Measurements from ENCODE around the gene EPB41L3.

DNA sequence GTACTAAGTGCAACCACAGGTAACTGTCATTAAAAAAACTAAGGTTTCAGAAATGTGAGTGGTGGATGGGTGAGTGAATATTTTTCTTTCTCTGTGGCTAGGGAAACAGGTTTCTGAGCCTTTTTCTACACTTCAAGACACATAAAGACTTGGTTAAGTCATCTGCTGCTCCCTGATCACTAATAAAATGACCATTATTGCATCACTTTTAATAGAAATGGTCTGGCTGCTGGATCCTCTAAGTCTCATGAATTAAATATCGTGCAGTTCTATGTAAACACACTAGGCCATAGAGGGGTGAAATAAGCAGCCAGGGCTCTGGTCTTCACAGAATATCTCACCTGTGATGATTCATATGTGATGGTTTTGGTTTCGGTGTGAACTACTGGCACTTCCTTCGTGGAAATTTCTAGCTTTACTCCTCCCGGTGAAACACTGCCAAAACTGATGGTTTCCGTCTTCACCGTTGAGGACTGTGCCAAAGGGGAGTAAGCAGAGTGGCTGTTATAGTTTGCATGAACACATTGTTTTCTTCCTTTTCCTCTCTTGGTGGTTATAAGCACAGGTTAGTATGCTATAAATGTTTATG is 147.8 kb downstream of the EPB41L3 start:
- TF ChIP-seq POLR2A (IDR thresholded peaks at IDR 0.05; ENCODE audit: low read length) = no peak
- no peak for TF ChIP-seq GATA1 (IDR thresholded peaks at IDR 0.05; ENCODE audit: low read depth, low read length)
